Measurements from ENCODE around the gene CHCHD3.

Gene CHCHD3

GRCh38 chr7:132760866-132761265 is 321.0 kb downstream of the CHCHD3 start:
- no peak for TF ChIP-seq CTCF (IDR thresholded peaks at IDR 0.05; ENCODE audit: control extremely low read depth, extremely low read depth, low read depth, missing control alignments)
- DNase-seq (ENCODE audit: extremely low spot score) = no peak
- ChIA-PET POLR2A (no interaction called here), CTCF (no interaction called here)

DNA sequence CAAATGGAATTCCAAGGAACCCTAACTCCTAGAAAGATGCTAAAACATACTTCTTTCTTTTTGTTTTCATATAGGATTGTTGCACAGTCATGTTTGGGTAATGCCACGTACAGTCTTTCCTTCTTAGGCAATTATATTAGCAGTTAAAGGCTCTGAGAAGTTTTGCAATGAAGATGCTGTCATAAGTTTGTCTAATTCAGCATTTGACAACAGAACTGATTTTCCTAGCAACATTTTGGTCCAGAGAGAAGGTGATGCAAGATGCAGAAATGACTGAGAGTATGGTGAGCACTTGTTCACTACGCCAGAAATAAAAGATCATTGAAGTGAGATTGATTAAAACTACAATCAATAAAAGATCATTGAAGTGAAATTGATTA is 321.7 kb downstream of the CHCHD3 start:
- POLR2A ChIA-PET = no interaction called here
- DNase-seq (ENCODE audit: extremely low spot score) = no peak
- CTCF ChIA-PET = interaction anchor here (1.3 kb wide), 1 partner anchor 25 kb away, joined by 3 read pairs; no protein-coding TSS in a partner anchor
- no peak for TF ChIP-seq CTCF (IDR thresholded peaks at IDR 0.05; ENCODE audit: control extremely low read depth, extremely low read depth, low read depth, missing control alignments)

- DNase-seq (ENCODE audit: extremely low spot score) = no peak
- CTCF ChIA-PET = interaction anchor here (1.3 to 1.4 kb wide), 2 partner anchors 9 to 24 kb away, joined by 3 read pairs; no protein-coding TSS in a partner anchor
- no peak for TF ChIP-seq CTCF (IDR thresholded peaks at IDR 0.05; ENCODE audit: control extremely low read depth, extremely low read depth, low read depth, missing control alignments)
- POLR2A ChIA-PET = no interaction called here
Measured at GRCh38 chr7:132759482-132760243, 322.2 kb downstream of the CHCHD3 start.

- ChIA-PET CTCF (interaction anchor here (1.3 to 1.4 kb wide), 2 partner anchors 8 to 24 kb away, joined by 3 read pairs; no protein-coding TSS in a partner anchor), POLR2A (no interaction called here)
- TF ChIP-seq CTCF (IDR thresholded peaks at IDR 0.05; ENCODE audit: control extremely low read depth, extremely low read depth, low read depth, missing control alignments) = no peak
- DNase-seq (ENCODE audit: extremely low spot score) = no peak
Measured at GRCh38 chr7:132758986-132759385, 322.9 kb downstream of the CHCHD3 start.

- DNase-seq (ENCODE audit: extremely low spot score) = no peak
- no peak for TF ChIP-seq CTCF (IDR thresholded peaks at IDR 0.05; ENCODE audit: control extremely low read depth, extremely low read depth, low read depth, missing control alignments)
- CTCF ChIA-PET = no interaction called here
- POLR2A ChIA-PET = no interaction called here
Measured at GRCh38 chr7:132757783-132758182, 324.1 kb downstream of the CHCHD3 start.

DNA sequence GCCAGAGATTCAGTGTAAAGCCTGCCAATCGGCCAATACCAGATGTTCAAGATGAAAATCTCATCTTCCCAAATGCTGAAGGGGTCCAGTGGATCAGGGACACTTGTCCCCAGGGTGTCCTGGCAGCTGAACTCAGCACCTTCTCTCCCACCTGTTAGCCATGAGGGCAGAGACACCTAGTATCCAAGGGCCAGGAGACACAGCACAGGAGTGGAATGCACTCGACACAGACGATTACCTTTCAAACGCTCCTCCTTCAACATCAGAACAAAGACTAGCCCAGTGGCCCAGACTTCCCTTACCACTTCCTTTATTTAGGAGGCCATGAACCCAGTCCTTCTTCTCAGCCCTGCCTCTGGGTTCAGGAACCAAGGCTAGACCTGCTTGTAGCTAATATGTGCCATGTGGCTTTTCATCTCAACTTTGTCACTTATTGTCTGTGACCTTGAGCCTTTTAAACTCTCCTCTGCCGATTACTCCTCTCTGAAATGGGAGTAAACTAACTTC is 325.4 kb downstream of the CHCHD3 start:
- no peak for DNase-seq (ENCODE audit: extremely low spot score)
- no peak for TF ChIP-seq CTCF (IDR thresholded peaks at IDR 0.05; ENCODE audit: control extremely low read depth, extremely low read depth, low read depth, missing control alignments)
- ChIA-PET CTCF (no interaction called here), POLR2A (no interaction called here)
